ENCODE measurements around the gene PCYT1B.

The PCYT1B gene

DNA sequence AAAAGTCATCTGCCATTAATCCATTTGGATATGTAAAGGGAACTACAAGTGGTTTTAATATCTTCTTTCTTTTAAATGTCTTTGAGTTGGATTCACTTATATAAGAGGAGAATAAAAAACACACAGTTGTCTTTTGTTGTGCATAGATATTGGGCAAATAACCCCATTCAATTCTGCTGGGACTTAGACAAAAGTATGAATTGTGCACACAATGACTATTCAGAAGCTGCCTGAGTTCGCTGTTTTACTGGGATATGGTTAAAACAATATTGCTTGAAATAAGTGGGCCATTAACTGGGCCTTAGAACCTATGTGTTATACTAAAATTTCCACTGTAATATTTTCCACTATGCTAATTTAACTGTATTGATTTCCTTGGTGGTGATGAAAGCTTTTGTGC, 71.7 kb downstream of the PCYT1B start:
- H3K9ac ChIP-seq (ENCODE audit: low read depth, low read length) = no peak overlapping the region
- H3K36me3 ChIP-seq (ENCODE audit: insufficient read depth, low read length) = peaks cover 18% of the 10 kb centered on the region
- H3K4me1 ChIP-seq (ENCODE audit: insufficient read depth, low read length) = no peaks in the 10 kb centered on the region
- H3K27me3 ChIP-seq (ENCODE audit: insufficient read depth, low read length) = no peaks in the 10 kb centered on the region
- no peak overlapping the region for H3K4me3 ChIP-seq (ENCODE audit: low read length)
- H3K9me3 ChIP-seq (ENCODE audit: insufficient read depth, low read depth, low read length) = no peaks in the 10 kb centered on the region
- H3K27ac ChIP-seq (ENCODE audit: low read depth, low read length) = no peak overlapping the region
- WGBS = 100% methylated on average over 1 of the region's 1 CpG

DNA sequence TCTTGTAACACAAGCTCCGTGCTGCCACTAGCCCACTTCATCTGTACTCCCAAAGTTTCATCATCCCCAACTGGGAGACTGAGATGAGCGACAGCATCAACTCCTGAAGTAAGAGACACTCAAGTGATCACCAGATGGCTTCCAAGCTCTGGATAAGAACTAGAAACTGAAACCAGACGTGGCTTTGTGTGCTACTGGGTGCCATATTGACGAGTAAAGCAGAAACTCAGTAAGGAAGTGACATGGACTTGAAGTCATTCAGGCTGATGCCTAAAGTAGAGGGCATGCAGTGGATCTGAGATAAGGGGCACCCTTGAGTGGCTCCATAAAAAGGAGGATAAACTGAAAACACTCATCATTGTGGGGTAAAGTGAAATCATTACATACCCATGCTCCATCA, 72.4 kb downstream of the PCYT1B start:
- WGBS = 93% methylated on average over 4 of the region's 4 CpGs
- Histone ChIP-seq H3K4me3 (ENCODE audit: low read length) (no peak overlapping the region), H3K27ac (ENCODE audit: low read depth, low read length) (no peak overlapping the region), H3K9ac (ENCODE audit: low read depth, low read length) (no peak overlapping the region), H3K36me3 (ENCODE audit: insufficient read depth, low read length) (peaks cover 18% of the 10 kb centered on the region), H3K27me3 (ENCODE audit: insufficient read depth, low read length) (no peaks in the 10 kb centered on the region), H3K9me3 (ENCODE audit: insufficient read depth, low read depth, low read length) (no peaks in the 10 kb centered on the region), H3K4me1 (ENCODE audit: insufficient read depth, low read length) (no peaks in the 10 kb centered on the region)

GRCh38 chrX:24567169-24567568, 80.0 kb downstream of the PCYT1B start:
- Histone ChIP-seq H3K27ac (ENCODE audit: low read depth, low read length) (no peak overlapping the region), H3K9ac (ENCODE audit: low read depth, low read length) (no peak overlapping the region), H3K27me3 (ENCODE audit: insufficient read depth, low read length) (no peaks in the 10 kb centered on the region), H3K4me3 (ENCODE audit: low read length) (no peak overlapping the region), H3K36me3 (ENCODE audit: insufficient read depth, low read length) (no peaks in the 10 kb centered on the region), H3K9me3 (ENCODE audit: insufficient read depth, low read depth, low read length) (no peaks in the 10 kb centered on the region), H3K4me1 (ENCODE audit: insufficient read depth, low read length) (no peaks in the 10 kb centered on the region)
- 100% methylated on average over 2 of the region's 4 CpGs for WGBS

- Histone ChIP-seq H3K36me3 (ENCODE audit: insufficient read depth, low read length) (no peaks in the 10 kb centered on the region), H3K9ac (ENCODE audit: low read depth, low read length) (no peak overlapping the region), H3K27ac (ENCODE audit: low read depth, low read length) (no peak overlapping the region), H3K4me1 (ENCODE audit: insufficient read depth, low read length) (no peaks in the 10 kb centered on the region), H3K9me3 (ENCODE audit: insufficient read depth, low read depth, low read length) (no peaks in the 10 kb centered on the region), H3K4me3 (ENCODE audit: low read length) (no peak overlapping the region), H3K27me3 (ENCODE audit: insufficient read depth, low read length) (no peaks in the 10 kb centered on the region)
- WGBS = 98% methylated on average over 2 of the region's 3 CpGs
Observed at GRCh38 chrX:24566240-24566639, 80.9 kb downstream of the PCYT1B start.

GRCh38 chrX:24563291-24564010, 83.7 kb downstream of the PCYT1B start:
- Histone ChIP-seq H3K27me3 (ENCODE audit: insufficient read depth, low read length) (no peaks in the 10 kb centered on the region), H3K9me3 (ENCODE audit: insufficient read depth, low read depth, low read length) (no peaks in the 10 kb centered on the region), H3K36me3 (ENCODE audit: insufficient read depth, low read length) (no peaks in the 10 kb centered on the region), H3K9ac (ENCODE audit: low read depth, low read length) (no peak overlapping the region), H3K4me1 (ENCODE audit: insufficient read depth, low read length) (no peaks in the 10 kb centered on the region), H3K27ac (ENCODE audit: low read depth, low read length) (no peak overlapping the region), H3K4me3 (ENCODE audit: low read length) (no peak overlapping the region)
- 95% methylated on average over 18 of the region's 19 CpGs for WGBS

DNA sequence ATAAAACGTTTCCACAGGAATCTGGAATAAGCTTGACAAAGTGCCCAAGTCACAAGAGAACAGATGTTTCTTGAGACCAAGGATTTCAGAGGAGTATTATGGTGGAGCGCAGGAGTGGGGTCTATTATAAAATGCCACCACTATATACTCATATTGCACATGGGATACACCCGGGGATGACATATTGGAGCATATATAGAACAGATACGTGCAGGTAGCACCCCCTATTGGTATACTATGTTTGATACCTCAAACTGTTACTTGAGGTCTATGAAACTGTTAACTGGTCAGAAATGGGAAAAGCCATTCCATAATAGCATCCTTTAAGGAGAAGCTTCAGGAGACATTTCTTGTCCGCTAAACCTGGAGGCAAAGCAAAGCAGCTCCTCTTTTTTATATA, 86.0 kb downstream of the PCYT1B start:
- H3K27me3 ChIP-seq (ENCODE audit: insufficient read depth, low read length) = no peaks in the 10 kb centered on the region
- WGBS = 100% methylated on average over 1 of the region's 5 CpGs
- H3K9me3 ChIP-seq (ENCODE audit: insufficient read depth, low read depth, low read length) = no peaks in the 10 kb centered on the region
- no peak overlapping the region for H3K4me3 ChIP-seq (ENCODE audit: low read length)
- H3K27ac ChIP-seq (ENCODE audit: low read depth, low read length) = no peak overlapping the region
- H3K4me1 ChIP-seq (ENCODE audit: insufficient read depth, low read length) = no peaks in the 10 kb centered on the region
- no peak overlapping the region for H3K9ac ChIP-seq (ENCODE audit: low read depth, low read length)
- H3K36me3 ChIP-seq (ENCODE audit: insufficient read depth, low read length) = no peaks in the 10 kb centered on the region

- WGBS = 90% methylated on average over 4 of the region's 4 CpGs
- no peaks in the 10 kb centered on the region for H3K9me3 ChIP-seq (ENCODE audit: insufficient read depth, low read depth, low read length)
- peaks cover 5% of the 10 kb centered on the region; the same call in 1 of the 2 replicates for H3K4me1 ChIP-seq (ENCODE audit: insufficient read depth, low read length)
- no peak overlapping the region for H3K9ac ChIP-seq (ENCODE audit: low read depth, low read length)
- H3K27ac ChIP-seq (ENCODE audit: low read depth, low read length) = no peak overlapping the region
- H3K4me3 ChIP-seq (ENCODE audit: low read length) = no peak overlapping the region
- no peaks in the 10 kb centered on the region for H3K27me3 ChIP-seq (ENCODE audit: insufficient read depth, low read length)
- no peaks in the 10 kb centered on the region for H3K36me3 ChIP-seq (ENCODE audit: insufficient read depth, low read length)
Observed at GRCh38 chrX:24553011-24553410, 94.1 kb downstream of the PCYT1B start.

DNA sequence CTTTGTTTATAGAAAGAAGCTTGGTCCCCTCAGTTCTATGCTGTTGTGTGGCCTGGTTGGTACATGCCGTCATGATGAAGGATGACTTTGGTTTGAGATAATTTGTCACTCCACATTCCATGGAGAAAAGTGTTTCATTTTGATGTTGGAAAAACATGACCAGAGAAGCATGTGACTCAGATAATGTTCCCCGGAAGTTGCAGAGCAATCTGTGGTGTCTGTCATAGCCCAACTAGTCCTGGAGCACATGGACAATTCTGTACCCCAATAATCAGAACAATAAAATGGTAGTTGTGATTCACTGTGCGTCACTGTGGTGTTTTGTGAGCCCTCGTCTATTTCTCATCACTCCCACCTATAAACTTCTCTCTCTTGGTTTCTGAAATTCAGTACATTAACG, 97.0 kb downstream of the PCYT1B start:
- 89% methylated on average over 3 of the region's 5 CpGs for WGBS
- Histone ChIP-seq H3K36me3 (ENCODE audit: insufficient read depth, low read length) (no peaks in the 10 kb centered on the region), H3K9ac (ENCODE audit: low read depth, low read length) (no peak overlapping the region), H3K4me1 (ENCODE audit: insufficient read depth, low read length) (peaks cover 5% of the 10 kb centered on the region; the same call in 1 of the 2 replicates), H3K27me3 (ENCODE audit: insufficient read depth, low read length) (no peaks in the 10 kb centered on the region), H3K9me3 (ENCODE audit: insufficient read depth, low read depth, low read length) (no peaks in the 10 kb centered on the region), H3K4me3 (ENCODE audit: low read length) (no peak overlapping the region), H3K27ac (ENCODE audit: low read depth, low read length) (no peak overlapping the region)

GRCh38 chrX:24547961-24548360, 99.2 kb downstream of the PCYT1B start:
- Histone ChIP-seq H3K27me3 (ENCODE audit: insufficient read depth, low read length) (no peaks in the 10 kb centered on the region), H3K9ac (ENCODE audit: low read depth, low read length) (no peak overlapping the region), H3K9me3 (ENCODE audit: insufficient read depth, low read depth, low read length) (no peaks in the 10 kb centered on the region), H3K36me3 (ENCODE audit: insufficient read depth, low read length) (no peaks in the 10 kb centered on the region), H3K4me1 (ENCODE audit: insufficient read depth, low read length) (peaks cover 5% of the 10 kb centered on the region; the same call in 1 of the 2 replicates), H3K27ac (ENCODE audit: low read depth, low read length) (no peak overlapping the region), H3K4me3 (ENCODE audit: low read length) (no peak overlapping the region)
- no CpG with 5 or more reads among the region's 1 CpG for WGBS

DNA sequence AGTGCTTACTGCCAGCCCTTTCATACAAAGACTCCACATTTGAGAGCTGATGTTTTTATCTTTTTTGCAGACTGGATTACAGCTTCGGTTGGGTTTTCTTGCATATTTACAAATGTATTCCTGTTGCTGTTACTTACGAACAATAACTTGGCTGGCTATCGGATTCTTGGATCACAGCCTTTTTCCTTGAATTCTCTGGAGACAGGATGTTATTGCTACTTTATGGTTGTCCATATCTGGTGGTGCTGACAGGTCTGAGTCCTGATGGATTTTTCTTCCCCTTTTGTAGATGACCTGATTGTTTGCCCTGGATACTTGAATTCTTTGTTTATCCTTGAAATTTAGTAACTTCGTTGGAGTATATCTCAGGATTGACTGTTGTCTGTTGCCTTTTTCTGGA, 104.4 kb downstream of the PCYT1B start:
- Histone ChIP-seq H3K36me3 (ENCODE audit: insufficient read depth, low read length) (no peaks in the 10 kb centered on the region), H3K9me3 (ENCODE audit: insufficient read depth, low read depth, low read length) (no peaks in the 10 kb centered on the region), H3K4me1 (ENCODE audit: insufficient read depth, low read length) (no peaks in the 10 kb centered on the region), H3K27ac (ENCODE audit: low read depth, low read length) (no peak overlapping the region), H3K9ac (ENCODE audit: low read depth, low read length) (no peak overlapping the region), H3K4me3 (ENCODE audit: low read length) (no peak overlapping the region), H3K27me3 (ENCODE audit: insufficient read depth, low read length) (no peaks in the 10 kb centered on the region)
- 93% methylated on average over 4 of the region's 4 CpGs for whole genome bisulfite sequencing

- Histone ChIP-seq H3K4me3 (ENCODE audit: low read length) (no peak overlapping the region), H3K4me1 (ENCODE audit: insufficient read depth, low read length) (no peaks in the 10 kb centered on the region), H3K27me3 (ENCODE audit: insufficient read depth, low read length) (no peaks in the 10 kb centered on the region), H3K27ac (ENCODE audit: low read depth, low read length) (no peak overlapping the region), H3K36me3 (ENCODE audit: insufficient read depth, low read length) (peaks cover 18% of the 10 kb centered on the region), H3K9me3 (ENCODE audit: insufficient read depth, low read depth, low read length) (no peaks in the 10 kb centered on the region), H3K9ac (ENCODE audit: low read depth, low read length) (no peak overlapping the region)
Observed at GRCh38 chrX:24536551-24536950, 110.6 kb downstream of the PCYT1B start.

- H3K9ac ChIP-seq (ENCODE audit: low read depth, low read length) = no peak overlapping the region
- peaks cover 35% of the 10 kb centered on the region for H3K4me1 ChIP-seq (ENCODE audit: insufficient read depth, low read length)
- H3K36me3 ChIP-seq (ENCODE audit: insufficient read depth, low read length) = peaks cover 17% of the 10 kb centered on the region
- H3K27ac ChIP-seq (ENCODE audit: low read depth, low read length) = peak overlapping the region; percentile 13; the same call in 1 of the 2 replicates
- H3K27me3 ChIP-seq (ENCODE audit: insufficient read depth, low read length) = no peaks in the 10 kb centered on the region
- no CpG with 5 or more reads among the region's 1 CpG for WGBS
- no peak overlapping the region for H3K4me3 ChIP-seq (ENCODE audit: low read length)
- H3K9me3 ChIP-seq (ENCODE audit: insufficient read depth, low read depth, low read length) = no peaks in the 10 kb centered on the region
Observed at GRCh38 chrX:24528605-24529004, 118.5 kb downstream of the PCYT1B start.
